Activated CD8-positive, alpha-beta memory T cell treated with anti-CD3 and anti-CD28 coated beads for 48 hours (primary cell): ENCODE data around the gene P3H2.
"Not testable (repeated sequence)": the region's sequence is repeated elsewhere in the genome, so short reads cannot be mapped to it uniquely, and the experiment has no call there.

Experiments used
- DNase-seq, 3 experiments: peaks; one replicate each; pipeline ENCODE4 v3.0.0-alpha.2; 2020; ENCODE audit warnings: low read depth in 2 of 3, low spot score in 2 of 3

The P3H2 gene

GRCh38 chr3:190120269-190121060 is at the start of gene P3H2:
Gene P3H2 (minus strand): TSS chr3:190120897. CDS start chr3:190120731, 166 bp downstream.
- DNase-seq = peak; percentile 2 to 4 (median 3)

- no peak for DNase-seq
Observed at GRCh38 chr3:190169877-190170276, 49.2 kb upstream of the P3H2 start.

DNA sequence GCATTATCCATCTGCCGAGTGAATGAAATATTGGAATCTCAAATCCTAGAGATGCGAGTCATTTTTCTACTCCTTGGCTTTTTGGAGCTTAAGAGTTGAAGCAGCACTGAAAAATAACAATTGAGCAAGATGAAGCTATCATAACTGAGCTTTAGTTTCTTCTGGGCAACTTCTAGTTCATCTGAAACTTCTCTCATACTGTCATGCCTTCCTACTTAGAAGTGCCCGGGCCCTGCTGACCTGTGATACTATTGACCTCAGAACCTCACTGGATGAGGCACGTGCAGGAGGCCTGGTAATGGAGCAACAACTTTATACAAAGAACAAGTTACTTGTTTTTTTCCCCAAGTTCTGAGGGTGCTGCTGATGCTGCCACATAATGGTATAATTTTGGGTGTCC is 48.5 kb upstream of the P3H2 start:
- no peak for DNase-seq

DNA sequence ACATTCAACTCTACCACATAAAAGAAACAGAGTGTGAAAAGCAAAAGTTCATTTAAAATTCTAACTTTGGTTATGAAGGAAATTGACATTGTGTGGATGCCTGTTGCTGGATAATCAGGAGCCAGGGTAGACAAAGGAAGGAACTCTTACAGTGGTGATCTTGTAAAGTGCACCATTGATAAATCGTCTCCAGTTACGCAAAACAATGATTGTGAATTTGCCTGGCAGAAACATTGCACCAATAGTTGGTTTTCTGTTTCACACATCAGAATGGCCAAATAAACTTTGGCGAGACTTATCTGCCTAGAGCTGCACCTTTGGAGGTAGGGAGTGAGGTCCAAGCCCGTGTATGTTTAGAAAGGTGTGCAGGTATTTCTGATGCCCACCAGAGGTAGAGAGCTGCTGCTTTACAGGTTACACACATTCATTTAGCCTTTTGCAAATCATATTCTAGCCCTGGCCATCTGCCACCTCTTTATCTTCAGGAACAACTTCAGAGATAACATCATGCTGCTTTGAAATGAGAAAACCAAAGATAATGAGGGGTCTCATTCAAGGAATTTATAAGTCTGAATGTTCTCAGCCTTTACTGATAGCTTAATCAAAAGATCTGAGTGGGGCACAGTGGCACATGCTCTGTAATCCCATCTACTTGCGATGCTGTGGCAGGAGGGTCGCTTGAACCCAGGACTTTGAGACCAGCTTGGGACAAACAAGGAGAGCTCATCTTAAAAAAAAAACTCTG is 47.4 kb upstream of the P3H2 start:
- DNase-seq = no peak

- DNase-seq = no peak
Observed at GRCh38 chr3:190166948-190167347, 46.3 kb upstream of the P3H2 start.

DNA sequence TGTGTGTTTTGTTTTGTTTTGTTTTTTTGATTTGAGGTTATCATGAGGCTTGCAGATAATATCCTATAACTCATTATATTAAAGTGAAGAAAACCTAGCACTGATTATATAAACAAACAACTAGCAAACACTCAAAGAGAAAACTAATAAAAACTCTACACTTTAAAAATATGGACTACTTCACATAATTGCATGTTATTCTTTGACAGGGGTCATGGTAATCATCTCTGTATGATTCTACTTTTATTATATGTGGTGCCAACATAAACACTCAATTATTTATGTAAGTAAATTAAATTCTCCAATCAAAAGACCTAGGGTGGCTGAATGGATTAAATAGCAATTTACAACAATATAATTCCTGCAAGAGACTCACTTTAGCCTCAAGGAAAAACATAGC is 44.6 kb upstream of the P3H2 start:
- no peak for DNase-seq

DNA sequence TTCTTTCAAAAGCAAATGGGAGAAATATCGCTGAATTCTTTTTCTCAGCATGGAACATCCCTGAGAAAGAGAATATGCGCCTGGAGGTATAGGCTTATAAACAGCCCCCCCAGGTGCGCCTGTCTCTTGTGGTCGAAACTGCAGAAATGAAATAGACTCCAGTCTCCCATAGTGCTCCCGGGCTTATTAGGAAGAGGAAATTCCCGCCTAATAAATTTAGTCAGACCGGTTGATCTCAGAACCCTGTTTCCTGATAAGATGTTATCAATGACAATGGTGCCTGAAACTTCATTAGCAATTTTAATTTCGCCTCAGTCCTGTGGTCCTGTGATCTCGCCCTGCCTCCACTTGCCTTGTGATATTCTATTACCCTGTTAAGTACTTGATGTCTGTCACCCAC is 41.3 kb upstream of the P3H2 start:
- DNase-seq = not testable (repeated sequence)

DNA sequence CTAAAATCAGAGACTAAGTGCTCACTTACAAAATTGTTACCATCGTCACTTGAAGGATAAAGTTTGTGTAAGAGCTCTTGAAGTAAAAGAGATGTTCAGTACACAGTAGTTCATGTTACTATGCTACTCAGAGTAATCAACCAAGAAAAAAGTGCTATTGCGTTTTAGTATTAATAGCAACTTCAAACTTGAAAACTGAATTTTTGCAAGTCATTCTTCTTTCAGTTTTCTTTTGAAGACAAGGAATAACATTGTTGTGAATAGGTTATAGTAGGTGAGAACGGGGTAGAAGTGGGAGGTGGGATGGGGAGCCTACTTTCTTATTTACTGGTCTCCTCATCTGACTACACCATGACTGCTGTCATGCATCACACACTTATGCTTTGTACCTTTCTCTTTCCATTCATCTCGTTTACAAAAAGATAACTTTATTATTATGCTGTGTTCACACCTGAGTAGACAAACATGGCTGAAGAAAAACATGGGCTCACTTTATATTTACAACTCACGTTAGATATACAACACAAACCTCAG is 39.3 kb upstream of the P3H2 start:
- no peak for DNase-seq

GRCh38 chr3:190158261-190158660 is 37.6 kb upstream of the P3H2 start:
- no peak for DNase-seq

DNA sequence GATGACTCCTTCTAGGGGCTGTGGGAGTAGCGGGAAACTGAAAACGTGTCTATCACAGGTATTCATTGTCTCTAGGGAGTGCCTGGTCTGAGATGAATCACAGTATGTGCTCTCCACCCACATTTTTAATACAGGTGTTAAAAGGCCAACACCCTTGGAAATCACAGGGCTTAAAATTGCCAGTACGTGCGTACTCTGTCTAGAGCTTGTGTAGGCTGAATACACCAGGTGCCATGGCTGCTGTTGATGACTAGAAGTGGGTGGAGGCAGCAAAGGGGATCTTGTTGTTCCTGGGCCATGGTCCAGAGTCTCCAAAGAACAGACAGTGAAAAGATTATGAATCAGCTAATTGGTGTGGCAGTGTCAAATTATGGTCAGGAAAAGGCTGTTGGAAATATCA is 35.1 kb upstream of the P3H2 start:
- DNase-seq = no peak

DNA sequence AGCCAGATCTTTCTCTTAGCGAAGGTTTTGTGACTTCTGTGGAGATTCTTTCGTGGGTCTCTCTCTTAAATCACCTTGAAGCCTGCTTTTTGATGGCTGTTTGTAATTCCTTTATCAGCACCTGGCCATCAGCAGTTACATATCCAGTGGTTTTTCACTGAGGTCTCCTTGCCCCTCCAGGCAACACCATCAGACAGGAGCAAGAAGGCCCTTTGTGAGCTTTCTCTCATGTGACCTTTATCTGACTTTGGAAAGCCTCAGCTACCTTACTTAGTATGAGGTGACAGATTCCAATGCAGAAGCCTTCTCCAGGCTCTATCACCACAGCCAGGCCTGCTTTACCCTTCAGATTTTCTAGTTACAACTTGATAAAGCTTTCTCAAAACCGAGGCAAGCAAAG is 30.0 kb upstream of the P3H2 start:
- no peak for DNase-seq

DNA sequence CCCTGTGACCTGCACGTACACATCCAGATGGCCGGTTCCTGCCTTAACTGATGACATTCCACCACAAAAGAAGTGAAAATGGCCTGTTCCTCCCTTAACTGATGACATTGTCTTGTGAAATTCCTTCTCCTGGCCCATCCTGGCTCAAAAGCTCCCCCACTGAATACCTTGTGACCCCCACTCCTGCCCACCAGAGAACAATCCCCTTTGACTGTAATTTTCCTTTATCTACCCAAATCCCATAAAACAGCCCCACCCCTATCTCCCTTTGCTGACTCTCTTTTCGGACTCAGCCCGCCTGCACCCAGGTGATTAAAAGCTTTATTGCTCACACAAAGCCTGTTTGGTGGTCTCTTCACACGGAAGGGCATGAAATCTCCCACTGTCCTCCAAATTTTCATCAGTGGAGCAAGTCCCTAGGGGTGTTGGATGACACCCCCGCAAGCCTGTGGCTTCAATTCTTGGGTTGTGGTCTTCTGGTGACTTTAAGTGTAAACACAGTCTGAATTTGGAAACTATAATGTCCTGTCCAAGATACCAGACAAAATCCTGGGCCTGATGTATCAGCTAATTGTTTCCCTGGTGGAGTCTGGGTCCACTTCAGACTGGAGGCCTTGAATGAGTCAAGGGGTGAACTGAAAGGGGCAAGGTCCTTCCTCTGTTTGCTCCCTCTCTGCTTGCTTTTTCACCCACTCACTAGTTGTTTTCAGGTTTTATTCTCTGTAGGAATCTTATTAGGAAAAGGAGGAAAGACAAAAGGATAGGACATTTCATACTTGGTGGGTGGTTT is 29.3 kb upstream of the P3H2 start:
- not testable (repeated sequence) for DNase-seq

GRCh38 chr3:190144793-190145192 is 24.1 kb upstream of the P3H2 start:
- not testable (repeated sequence) for DNase-seq

- no peak for DNase-seq
Observed at GRCh38 chr3:190142041-190142440, 21.3 kb upstream of the P3H2 start.

GRCh38 chr3:190139365-190139764 is 18.7 kb upstream of the P3H2 start:
- DNase-seq = no peak

DNA sequence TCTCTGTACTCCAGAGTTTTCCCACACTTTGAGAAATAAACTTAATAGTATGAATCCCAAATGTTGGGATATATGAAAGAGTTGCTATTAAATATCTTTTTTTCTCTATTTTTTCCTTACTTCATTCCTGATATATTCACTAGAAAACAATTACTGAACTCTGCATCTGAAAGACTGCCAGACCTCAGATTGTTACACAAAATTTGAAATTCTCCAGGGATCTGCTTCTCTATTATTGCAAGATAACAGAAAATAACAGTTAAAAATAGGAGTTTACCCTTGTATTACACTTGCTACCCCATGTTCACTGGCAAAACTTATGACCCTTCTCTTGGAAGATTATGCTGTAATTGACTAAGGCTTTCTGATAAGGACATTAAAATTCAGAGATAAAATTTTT is 11.7 kb upstream of the P3H2 start:
- DNase-seq = no peak

- no peak for DNase-seq
Observed at GRCh38 chr3:190131329-190131728, 10.6 kb upstream of the P3H2 start.

DNA sequence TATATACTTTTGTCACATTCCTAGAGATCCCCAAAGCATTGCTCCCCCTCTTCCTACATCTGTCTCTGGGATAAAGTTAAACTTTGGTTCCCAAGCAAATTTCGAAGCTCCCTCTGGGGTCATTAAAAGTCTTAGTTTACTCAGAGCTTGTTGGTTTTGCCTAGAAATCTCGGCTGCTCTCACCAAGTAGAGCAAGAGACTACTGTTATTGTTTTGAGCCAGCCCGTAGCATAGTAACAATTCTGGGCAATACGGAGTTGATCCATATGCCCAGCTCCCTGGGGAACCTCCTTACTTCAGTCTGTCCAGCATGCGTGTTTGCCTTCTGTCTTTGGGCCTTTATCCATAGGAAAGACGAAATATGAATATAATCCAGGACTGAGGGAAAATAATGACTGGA is 10.0 kb upstream of the P3H2 start:
- no peak for DNase-seq

GRCh38 chr3:190130037-190130436 is 9.3 kb upstream of the P3H2 start:
- DNase-seq = no peak

GRCh38 chr3:190127797-190128196 is 7.1 kb upstream of the P3H2 start:
- DNase-seq = no peak

DNA sequence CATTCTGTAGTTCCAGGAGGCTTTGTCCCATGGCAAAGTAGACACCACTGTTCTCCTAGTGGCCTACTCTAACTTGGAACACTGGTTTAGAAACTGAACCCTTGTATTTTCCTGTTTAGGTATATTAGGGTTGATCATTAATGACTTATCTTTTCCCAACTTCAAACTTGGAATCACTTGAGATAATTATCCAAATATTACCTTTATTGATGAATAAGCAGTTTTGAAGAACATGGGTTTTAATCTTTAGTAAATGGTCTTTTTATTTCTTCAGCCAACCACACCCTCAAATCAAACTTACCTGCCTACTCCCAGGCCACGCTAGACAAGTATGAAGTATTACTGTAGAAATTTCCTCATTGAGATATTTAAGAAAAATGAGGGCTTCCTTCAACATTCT is 6.5 kb upstream of the P3H2 start:
- no peak for DNase-seq
